Measurements from ENCODE around the gene AKR1B15. TPM values are rescaled to one million over a fixed set of nuclear protein-coding genes. Genes with fewer than 3 reads are reported as not detected.

AKR1B15 gene
- total and polyA plus RNA-seq, 9 of the 15 experiments (the other 6 are each of a cell fraction or from before 2014, with no cell fraction given): not detected

DNA sequence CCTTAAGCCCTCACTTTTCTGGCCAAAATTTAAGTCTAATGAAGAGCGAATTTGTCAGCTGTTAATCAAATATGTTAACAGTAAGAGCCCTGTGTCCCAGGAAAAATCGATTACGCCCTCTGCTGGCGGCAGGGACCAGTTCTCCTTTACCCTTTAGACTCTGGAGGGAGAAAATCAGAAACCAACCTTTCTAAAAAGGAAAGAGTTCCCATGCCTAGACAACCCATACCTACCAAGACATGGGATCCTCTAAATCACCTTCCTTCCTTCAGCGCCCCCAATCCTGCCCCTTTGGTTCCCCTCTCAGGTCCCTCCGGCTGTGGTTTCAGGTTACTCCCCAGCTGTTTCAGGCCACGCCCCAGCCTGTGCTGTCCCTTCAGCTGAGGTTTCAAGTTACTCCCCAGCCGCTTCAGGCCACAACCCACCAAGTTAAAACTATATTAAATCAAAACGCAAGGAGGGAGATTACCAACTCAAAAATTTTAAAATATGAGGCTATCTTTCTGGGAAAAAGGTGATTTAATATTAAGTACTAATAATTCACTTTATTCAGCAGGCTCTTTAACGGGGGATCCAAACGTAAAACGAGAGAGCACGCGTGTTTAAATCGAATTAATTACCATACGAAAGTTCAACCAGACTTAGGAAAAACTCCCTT lies 1.4 kb upstream of the AKR1B15 start (continued):
- TF ChIP-seq, protein P1, sequence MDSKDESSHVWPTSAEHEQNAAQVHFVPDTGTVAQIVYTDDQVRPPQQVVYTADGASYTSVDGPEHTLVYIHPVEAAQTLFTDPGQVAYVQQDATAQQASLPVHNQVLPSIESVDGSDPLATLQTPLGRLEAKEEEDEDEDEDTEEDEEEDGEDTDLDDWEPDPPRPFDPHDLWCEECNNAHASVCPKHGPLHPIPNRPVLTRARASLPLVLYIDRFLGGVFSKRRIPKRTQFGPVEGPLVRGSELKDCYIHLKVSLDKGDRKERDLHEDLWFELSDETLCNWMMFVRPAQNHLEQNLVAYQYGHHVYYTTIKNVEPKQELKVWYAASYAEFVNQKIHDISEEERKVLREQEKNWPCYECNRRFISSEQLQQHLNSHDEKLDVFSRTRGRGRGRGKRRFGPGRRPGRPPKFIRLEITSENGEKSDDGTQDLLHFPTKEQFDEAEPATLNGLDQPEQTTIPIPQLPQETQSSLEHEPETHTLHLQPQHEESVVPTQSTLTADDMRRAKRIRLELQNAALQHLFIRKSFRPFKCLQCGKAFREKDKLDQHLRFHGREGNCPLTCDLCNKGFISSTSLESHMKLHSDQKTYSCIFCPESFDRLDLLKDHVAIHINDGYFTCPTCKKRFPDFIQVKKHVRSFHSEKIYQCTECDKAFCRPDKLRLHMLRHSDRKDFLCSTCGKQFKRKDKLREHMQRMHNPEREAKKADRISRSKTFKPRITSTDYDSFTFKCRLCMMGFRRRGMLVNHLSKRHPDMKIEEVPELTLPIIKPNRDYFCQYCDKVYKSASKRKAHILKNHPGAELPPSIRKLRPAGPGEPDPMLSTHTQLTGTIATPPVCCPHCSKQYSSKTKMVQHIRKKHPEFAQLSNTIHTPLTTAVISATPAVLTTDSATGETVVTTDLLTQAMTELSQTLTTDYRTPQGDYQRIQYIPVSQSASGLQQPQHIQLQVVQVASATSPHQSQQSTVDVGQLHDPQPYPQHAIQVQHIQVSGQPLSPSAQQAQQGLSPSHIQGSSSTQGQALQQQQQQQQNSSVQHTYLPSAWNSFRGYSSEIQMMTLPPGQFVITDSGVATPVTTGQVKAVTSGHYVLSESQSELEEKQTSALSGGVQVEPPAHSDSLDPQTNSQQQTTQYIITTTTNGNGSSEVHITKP (IDR thresholded peaks at IDR 0.05; ENCODE audit: partially characterized antibody): no peak
- TF ChIP-seq ARID1B (IDR thresholded peaks at IDR 0.05) (peak; percentile 46), L3MBTL2 (IDR thresholded peaks at IDR 0.05) (peak; percentile 42; the same call in 1 of the 2 replicates), RFX1 (IDR thresholded peaks at IDR 0.05) (no peak), ARNT (IDR thresholded peaks at IDR 0.05) (peak in 1 of 2 experiments; percentile 46; a peak in 1 of 4 replicates), SIN3B (IDR thresholded peaks at IDR 0.05; ENCODE audit: low read depth) (no peak)
- TF ChIP-seq, protein P2, sequence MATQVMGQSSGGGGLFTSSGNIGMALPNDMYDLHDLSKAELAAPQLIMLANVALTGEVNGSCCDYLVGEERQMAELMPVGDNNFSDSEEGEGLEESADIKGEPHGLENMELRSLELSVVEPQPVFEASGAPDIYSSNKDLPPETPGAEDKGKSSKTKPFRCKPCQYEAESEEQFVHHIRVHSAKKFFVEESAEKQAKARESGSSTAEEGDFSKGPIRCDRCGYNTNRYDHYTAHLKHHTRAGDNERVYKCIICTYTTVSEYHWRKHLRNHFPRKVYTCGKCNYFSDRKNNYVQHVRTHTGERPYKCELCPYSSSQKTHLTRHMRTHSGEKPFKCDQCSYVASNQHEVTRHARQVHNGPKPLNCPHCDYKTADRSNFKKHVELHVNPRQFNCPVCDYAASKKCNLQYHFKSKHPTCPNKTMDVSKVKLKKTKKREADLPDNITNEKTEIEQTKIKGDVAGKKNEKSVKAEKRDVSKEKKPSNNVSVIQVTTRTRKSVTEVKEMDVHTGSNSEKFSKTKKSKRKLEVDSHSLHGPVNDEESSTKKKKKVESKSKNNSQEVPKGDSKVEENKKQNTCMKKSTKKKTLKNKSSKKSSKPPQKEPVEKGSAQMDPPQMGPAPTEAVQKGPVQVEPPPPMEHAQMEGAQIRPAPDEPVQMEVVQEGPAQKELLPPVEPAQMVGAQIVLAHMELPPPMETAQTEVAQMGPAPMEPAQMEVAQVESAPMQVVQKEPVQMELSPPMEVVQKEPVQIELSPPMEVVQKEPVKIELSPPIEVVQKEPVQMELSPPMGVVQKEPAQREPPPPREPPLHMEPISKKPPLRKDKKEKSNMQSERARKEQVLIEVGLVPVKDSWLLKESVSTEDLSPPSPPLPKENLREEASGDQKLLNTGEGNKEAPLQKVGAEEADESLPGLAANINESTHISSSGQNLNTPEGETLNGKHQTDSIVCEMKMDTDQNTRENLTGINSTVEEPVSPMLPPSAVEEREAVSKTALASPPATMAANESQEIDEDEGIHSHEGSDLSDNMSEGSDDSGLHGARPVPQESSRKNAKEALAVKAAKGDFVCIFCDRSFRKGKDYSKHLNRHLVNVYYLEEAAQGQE (IDR thresholded peaks at IDR 0.05; ENCODE audit: borderline replicate concordance): peak; percentile 41
- TF ChIP-seq, protein P2 (CRISPR knock-in tag; IDR thresholded peaks at IDR 0.05; ENCODE audit: low read depth): no peak
- TF ChIP-seq, protein P3, sequence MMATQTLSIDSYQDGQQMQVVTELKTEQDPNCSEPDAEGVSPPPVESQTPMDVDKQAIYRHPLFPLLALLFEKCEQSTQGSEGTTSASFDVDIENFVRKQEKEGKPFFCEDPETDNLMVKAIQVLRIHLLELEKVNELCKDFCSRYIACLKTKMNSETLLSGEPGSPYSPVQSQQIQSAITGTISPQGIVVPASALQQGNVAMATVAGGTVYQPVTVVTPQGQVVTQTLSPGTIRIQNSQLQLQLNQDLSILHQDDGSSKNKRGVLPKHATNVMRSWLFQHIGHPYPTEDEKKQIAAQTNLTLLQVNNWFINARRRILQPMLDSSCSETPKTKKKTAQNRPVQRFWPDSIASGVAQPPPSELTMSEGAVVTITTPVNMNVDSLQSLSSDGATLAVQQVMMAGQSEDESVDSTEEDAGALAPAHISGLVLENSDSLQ (IDR thresholded peaks at IDR 0.05): peak; percentile 32
- TF ChIP-seq, protein P4, sequence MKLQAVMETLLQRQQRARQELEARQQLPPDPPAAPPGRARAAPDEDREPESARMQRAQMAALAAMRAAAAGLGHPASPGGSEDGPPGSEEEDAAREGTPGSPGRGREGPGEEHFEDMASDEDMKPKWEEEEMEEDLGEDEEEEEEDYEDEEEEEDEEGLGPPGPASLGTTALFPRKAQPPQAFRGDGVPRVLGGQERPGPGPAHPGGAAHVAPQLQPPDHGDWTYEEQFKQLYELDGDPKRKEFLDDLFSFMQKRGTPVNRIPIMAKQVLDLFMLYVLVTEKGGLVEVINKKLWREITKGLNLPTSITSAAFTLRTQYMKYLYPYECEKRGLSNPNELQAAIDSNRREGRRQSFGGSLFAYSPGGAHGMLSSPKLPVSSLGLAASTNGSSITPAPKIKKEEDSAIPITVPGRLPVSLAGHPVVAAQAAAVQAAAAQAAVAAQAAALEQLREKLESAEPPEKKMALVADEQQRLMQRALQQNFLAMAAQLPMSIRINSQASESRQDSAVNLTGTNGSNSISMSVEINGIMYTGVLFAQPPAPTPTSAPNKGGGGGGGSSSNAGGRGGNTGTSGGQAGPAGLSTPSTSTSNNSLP (IDR thresholded peaks at IDR 0.05; ENCODE audit: borderline replicate concordance, low read depth, low read length): 0 out of 2 replicates have a peak, but pooled peaks have one; percentile 21
- TF ChIP-seq, protein P5, sequence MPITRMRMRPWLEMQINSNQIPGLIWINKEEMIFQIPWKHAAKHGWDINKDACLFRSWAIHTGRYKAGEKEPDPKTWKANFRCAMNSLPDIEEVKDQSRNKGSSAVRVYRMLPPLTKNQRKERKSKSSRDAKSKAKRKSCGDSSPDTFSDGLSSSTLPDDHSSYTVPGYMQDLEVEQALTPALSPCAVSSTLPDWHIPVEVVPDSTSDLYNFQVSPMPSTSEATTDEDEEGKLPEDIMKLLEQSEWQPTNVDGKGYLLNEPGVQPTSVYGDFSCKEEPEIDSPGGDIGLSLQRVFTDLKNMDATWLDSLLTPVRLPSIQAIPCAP (CRISPR knock-in tag; IDR thresholded peaks at IDR 0.05; ENCODE audit: borderline replicate concordance): 0 out of 2 replicates have a peak, but pooled peaks have one; percentile 47

Data from K562 (cell line).